ENCODE measurements around the gene EMID1. TPM values are rescaled to one million over a fixed set of nuclear protein-coding genes. Genes with fewer than 3 reads are reported as not detected.
A peak's percentile ranks its signal among the peaks of the same experiment; 100 is the strongest.
"Not testable (repeated sequence)": the region's sequence is repeated elsewhere in the genome, so short reads cannot be mapped to it uniquely, and the experiment has no call there.

EMID1 gene
- total and polyA plus RNA-seq, 2 experiments from 2014 or later: 11.5 to 15.0 TPM

DNA sequence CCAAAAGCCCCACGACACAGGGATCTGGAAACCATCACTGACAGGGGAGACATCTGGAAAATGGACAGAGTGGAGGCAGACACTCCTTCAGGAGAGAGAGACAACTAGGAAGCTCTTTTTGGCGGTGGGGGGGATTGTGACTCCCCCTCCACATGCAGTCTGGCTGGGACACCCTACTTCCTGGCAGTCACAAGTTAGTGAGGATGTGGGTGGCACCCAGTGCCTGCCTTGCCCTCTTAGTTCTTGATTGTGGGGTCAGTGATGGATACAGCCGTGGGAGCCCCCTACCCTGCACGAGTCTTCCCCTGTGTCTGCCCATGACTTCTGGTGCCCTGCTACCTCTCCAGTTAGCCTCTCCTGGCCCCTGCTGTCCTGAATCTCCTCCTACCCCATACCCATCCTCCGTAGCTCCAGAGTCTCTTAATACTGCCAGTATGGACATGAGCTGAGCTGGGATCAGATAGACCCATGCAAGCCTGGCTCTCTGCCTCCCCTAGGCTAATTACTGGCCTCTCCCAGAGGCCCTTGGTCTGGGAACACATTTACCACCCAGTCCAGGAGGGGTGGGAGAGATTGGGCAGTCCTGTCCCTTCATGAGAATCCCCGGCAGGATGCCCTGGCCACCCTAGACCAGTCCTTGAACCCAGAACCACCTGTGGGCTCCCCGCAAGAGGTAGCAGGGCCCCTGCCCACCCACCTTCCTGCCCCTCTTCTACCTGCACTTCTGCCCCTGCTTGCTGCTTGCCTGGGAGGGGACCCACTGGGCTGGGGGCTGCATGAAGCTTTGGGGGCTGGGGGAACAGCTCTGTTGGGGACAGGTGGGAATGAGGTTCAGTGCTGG, 39.3 kb downstream of the EMID1 start:
- no peak overlapping the region for H3K4me2 ChIP-seq
- no peak for TF ChIP-seq CTCF (IDR thresholded peaks at IDR 0.05; ENCODE audit: poor library complexity)
- TF ChIP-seq EZH2phosphoT487 (IDR thresholded peaks at IDR 0.05; ENCODE audit: low read depth, severe bottlenecking, unreplicated experiment): no peak
- TF ChIP-seq EZH2 (IDR thresholded peaks at IDR 0.05; ENCODE audit: borderline replicate concordance): no peak
- H3K4me3 ChIP-seq: no peak overlapping the region
- H3K36me3 ChIP-seq (replicated peaks; ENCODE audit: insufficient read depth, low read depth): no peaks in the 10 kb centered on the region
- H2AFZ ChIP-seq: no peak overlapping the region
- H3K27ac ChIP-seq: no peak overlapping the region
- WGBS (ENCODE audit: low lambda C conversion rate, missing lambda C conversion rate): 75% methylated on average over 7 of the region's 7 CpGs
- no peaks in the 10 kb centered on the region for H3K27me3 ChIP-seq
- H4K20me1 ChIP-seq (ENCODE audit: insufficient read depth, poor library complexity, severe bottlenecking): no peaks in the 10 kb centered on the region
- H3K79me2 ChIP-seq: no peaks in the 10 kb centered on the region
- DNase-seq (ENCODE audit: low spot score): no peak
- peaks cover 5% of the 10 kb centered on the region for H3K9me3 ChIP-seq (ENCODE audit: low read depth)
- H3K9me2 ChIP-seq (replicated peaks; ENCODE audit: insufficient read depth): no peaks in the 10 kb centered on the region
- H3K4me1 ChIP-seq (ENCODE audit: insufficient read depth): peaks cover 7% of the 10 kb centered on the region

DNA sequence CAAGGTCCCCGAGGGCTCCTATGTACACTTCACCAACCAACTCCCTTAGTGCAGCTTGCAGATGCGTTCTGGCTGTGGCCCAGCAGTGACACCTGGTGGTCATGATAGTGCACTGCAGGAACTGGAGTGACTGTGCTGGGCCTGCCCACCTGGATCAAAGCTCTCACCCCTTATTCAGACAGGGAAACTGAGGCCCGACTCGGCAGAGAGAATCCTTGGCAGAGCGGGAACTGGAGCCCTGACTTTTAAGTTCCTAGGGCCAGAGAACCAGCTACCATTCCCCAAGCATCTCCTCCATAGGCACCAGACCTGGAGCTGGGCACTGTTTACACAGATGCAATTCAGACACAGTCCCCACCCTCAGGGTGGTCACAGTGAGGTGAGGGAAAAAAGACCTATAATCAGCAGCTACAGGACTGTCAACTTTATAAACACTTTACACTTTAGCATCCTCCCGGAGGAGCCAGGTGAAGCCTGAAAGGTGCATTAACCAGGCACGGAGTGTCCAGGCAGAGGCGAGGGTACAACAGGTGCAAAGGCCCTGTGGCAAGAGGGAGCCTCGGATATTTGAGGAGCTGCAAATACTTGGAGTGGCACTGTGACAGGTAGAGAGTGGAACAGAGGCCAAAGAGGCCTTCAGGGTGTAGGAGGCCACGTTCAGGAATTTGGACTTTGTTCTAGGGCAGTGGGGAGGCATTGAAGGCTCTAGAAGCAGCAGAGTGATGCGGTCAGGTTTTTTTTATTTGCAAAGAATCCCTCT, 40.1 kb downstream of the EMID1 start:
- peak; percentile 77 for DNase-seq (ENCODE audit: low spot score)
- H3K36me3 ChIP-seq (replicated peaks; ENCODE audit: insufficient read depth, low read depth): no peaks in the 10 kb centered on the region
- no peaks in the 10 kb centered on the region for H3K79me2 ChIP-seq
- TF ChIP-seq EZH2phosphoT487 (IDR thresholded peaks at IDR 0.05; ENCODE audit: low read depth, severe bottlenecking, unreplicated experiment): no peak
- TF ChIP-seq CTCF (IDR thresholded peaks at IDR 0.05; ENCODE audit: poor library complexity): peak; percentile 91
- TF ChIP-seq EZH2 (IDR thresholded peaks at IDR 0.05; ENCODE audit: borderline replicate concordance): no peak
- no peak overlapping the region for H3K4me2 ChIP-seq
- WGBS (ENCODE audit: low lambda C conversion rate, missing lambda C conversion rate): 41% methylated on average over 11 of the region's 11 CpGs
- no peak overlapping the region for H3K27ac ChIP-seq
- H3K9me2 ChIP-seq (replicated peaks; ENCODE audit: insufficient read depth): no peaks in the 10 kb centered on the region
- H3K4me1 ChIP-seq (ENCODE audit: insufficient read depth): peaks cover 7% of the 10 kb centered on the region
- H3K27me3 ChIP-seq: no peaks in the 10 kb centered on the region
- H3K9me3 ChIP-seq (ENCODE audit: low read depth): peaks cover 5% of the 10 kb centered on the region
- no peak overlapping the region for H2AFZ ChIP-seq
- H4K20me1 ChIP-seq (ENCODE audit: insufficient read depth, poor library complexity, severe bottlenecking): no peaks in the 10 kb centered on the region
- no peak overlapping the region for H3K4me3 ChIP-seq

- H3K4me2 ChIP-seq; H3K4me3 ChIP-seq; H3K36me3 ChIP-seq (replicated peaks; ENCODE audit: insufficient read depth, low read depth); H3K9me2 ChIP-seq (replicated peaks; ENCODE audit: insufficient read depth); H3K27ac ChIP-seq; DNase-seq (ENCODE audit: low spot score); H3K4me1 ChIP-seq (ENCODE audit: insufficient read depth); H3K79me2 ChIP-seq; H3K9me3 ChIP-seq (ENCODE audit: low read depth); H3K27me3 ChIP-seq; H4K20me1 ChIP-seq (ENCODE audit: insufficient read depth, poor library complexity, severe bottlenecking); H2AFZ ChIP-seq: not testable (repeated sequence)
- 94% methylated on average over 10 of the region's 10 CpGs for WGBS (ENCODE audit: low lambda C conversion rate, missing lambda C conversion rate)
Measured at GRCh38 chr22:29247891-29248290, 42.2 kb downstream of the EMID1 start.

GRCh38 chr22:29251265-29251664, 45.6 kb downstream of the EMID1 start:
- no peak for TF ChIP-seq EZH2 (IDR thresholded peaks at IDR 0.05; ENCODE audit: borderline replicate concordance)
- TF ChIP-seq CTCF (IDR thresholded peaks at IDR 0.05; ENCODE audit: poor library complexity): no peak
- no peak for TF ChIP-seq EZH2phosphoT487 (IDR thresholded peaks at IDR 0.05; ENCODE audit: low read depth, severe bottlenecking, unreplicated experiment)
- Histone ChIP-seq H3K27me3 (no peaks in the 10 kb centered on the region), H3K4me1 (ENCODE audit: insufficient read depth) (no peaks in the 10 kb centered on the region), H3K9me2 (replicated peaks; ENCODE audit: insufficient read depth) (no peaks in the 10 kb centered on the region), H4K20me1 (ENCODE audit: insufficient read depth, poor library complexity, severe bottlenecking) (no peaks in the 10 kb centered on the region), H2AFZ (no peak overlapping the region), H3K79me2 (no peaks in the 10 kb centered on the region), H3K27ac (no peak overlapping the region), H3K36me3 (replicated peaks; ENCODE audit: insufficient read depth, low read depth) (no peaks in the 10 kb centered on the region), H3K4me3 (no peak overlapping the region), H3K9me3 (ENCODE audit: low read depth) (no peaks in the 10 kb centered on the region), H3K4me2 (no peak overlapping the region)
- 97% methylated on average over 5 of the region's 5 CpGs for whole genome bisulfite sequencing (ENCODE audit: low lambda C conversion rate, missing lambda C conversion rate)
- DNase-seq (ENCODE audit: low spot score): no peak

Data from hepatocyte (in vitro differentiated cells).